K562 (cell line): ENCODE measurements around the gene NFIC. TPM values are rescaled to one million over a fixed set of nuclear protein-coding genes. Genes with fewer than 3 reads are reported as not detected.

ENCODE experiments used
- CHCHD3 ChIP-seq: fragments of 250-450 bp; sonication (Bioruptor Pico); IDR thresholded peaks from 2 replicates; pipeline ENCODE4 v2.1.2; 2022; ENCODE audit warnings: mild to moderate bottlenecking
- MGA ChIP-seq: fragments of 450-650 bp; IDR thresholded peaks from 2 replicates; pipeline ENCODE4 v1.6.1; 2016; ENCODE audit warnings: mild to moderate bottlenecking, moderate library complexity
- NELFE ChIP-seq: IDR thresholded peaks from 2 replicates; pipeline ENCODE4 v1.6.1; 2011; ENCODE audit warnings: mild to moderate bottlenecking; ENCODE audit not compliant: insufficient read depth, insufficient read length
- NFIC ChIP-seq: fragments of 450-650 bp; IDR thresholded peaks from 2 replicates; pipeline ENCODE4 v1.6.1; 2017; ENCODE audit warnings: mild to moderate bottlenecking, inconsistent platforms
- POLR2G ChIP-seq: fragments of 200-400 bp; formaldehyde crosslinking; IDR thresholded peaks from 2 replicates; pipeline ENCODE4 v1.6.1; 2017; ENCODE audit warnings: low read depth, mild to moderate bottlenecking, antibody characterized with exemption, low read length, moderate library complexity
- RBBP5 ChIP-seq: fragments of 200-600 bp; sonication (generic); IDR thresholded peaks from 2 replicates; pipeline ENCODE4 v1.6.1; 2012; ENCODE audit warnings: borderline replicate concordance, mild to moderate bottlenecking, low read length, control low read depth, inconsistent platforms; ENCODE audit not compliant: insufficient read depth, poor library complexity, severe bottlenecking
- THRB ChIP-seq: fragments of 450-650 bp; formaldehyde crosslinking; conservative IDR thresholded peaks from 2 replicates; pipeline ENCODE4 v1.4.0; 2022; ENCODE audit warnings: mild to moderate bottlenecking, missing genetic modification characterization
- ZBTB2 ChIP-seq: fragments of 450-650 bp; IDR thresholded peaks from 2 replicates; pipeline ENCODE4 v1.6.1; 2016; ENCODE audit warnings: antibody characterized with exemption
- ZNF217 ChIP-seq: sonication (generic); formaldehyde crosslinking; IDR thresholded peaks from 2 replicates; pipeline ENCODE4 v1.8.0; 2022; ENCODE audit warnings: mild to moderate bottlenecking, missing genetic modification reagents
- ZNF449 ChIP-seq: fragments of 250-450 bp; sonication (Bioruptor Pico); IDR thresholded peaks from 2 replicates; pipeline ENCODE4 v1.8.0; 2022; ENCODE audit warnings: moderate library complexity, mild to moderate bottlenecking, inconsistent platforms
- polyA plus RNA-seq, 8 experiments: library from polyadenylated mRNA; depleted of rRNA in 4 of 8; stranded (reverse) in 5 of 8; unstranded in 3 of 8; fragments of >200 nt; fragmentation: Nextera tagmentation in 2 of 8; fragmentation: Illumina TruSeq in 1 of 8; extraction: Ambion mirVana in 2 of 8; extraction: Trizol in 1 of 8; gene quantifications; 2 replicates each; pipeline versions ENCODE4 v1.2.1 to v1.2.3, GENCODE V29; 2011 to 2014; ENCODE audit warnings: inconsistent platforms in 1 of 8, missing spikeins in 1 of 8
- total RNA-seq, 7 experiments: library from RNA; depleted of rRNA in 6 of 7; stranded (reverse); fragments of >200 nt in 6 of 7; fragmentation: Illumina TruSeq in 2 of 7; extraction: Trizol in 2 of 7; gene quantifications; 2 replicates each; pipeline versions ENCODE4 v1.2.1 to v1.2.3, GENCODE V29; 2011 to 2021; ENCODE audit warnings: low replicate concordance in 1 of 7

NFIC gene
- total and polyA plus RNA-seq, 9 of the 15 experiments (the other 6 are each of a cell fraction or from before 2014, with no cell fraction given): 0.71 to 62.1 (median 6.9) TPM

GRCh38 chr19:3360421-3361383 lies 5.7 kb upstream of the NFIC start (continued):
- TF ChIP-seq MGA: peak; percentile 93
- no peak for TF ChIP-seq ZNF449
- peak; percentile 65 for TF ChIP-seq RBBP5
- TF ChIP-seq ZNF217: no peak
- peak; percentile 84 for TF ChIP-seq ZBTB2
- TF ChIP-seq NFIC: peak; percentile 59
- peak; percentile 81 for TF ChIP-seq POLR2G
- TF ChIP-seq CHCHD3 (CRISPR knock-in tag): no peak
- TF ChIP-seq NELFE: no peak
- no peak for TF ChIP-seq THRB (CRISPR knock-in tag)
